Spleen (tissue), 13 donors: ENCODE data around the gene FBXO17. TPM values are rescaled to one million over a fixed set of nuclear protein-coding genes. Genes with fewer than 3 reads are reported as not detected.

Experiments
- DNase-seq: peaks from one replicate; pipeline ENCODE4 v3.0.0-alpha.2; 2020
- H3K27ac ChIP-seq, 8 donors: fragments of 200-600 bp; sonication (generic) in 7 of 8; 1 replicate in 4 of 8; 2 replicates in 4 of 8; pipeline versions ENCODE4 v1.5.0 to v1.8.0; 2016 to 2021; ENCODE audit warnings: inconsistent platforms in 4 of 8, mild to moderate bottlenecking in 4 of 8, moderate library complexity in 1 of 8
- H3K27me3 ChIP-seq, 7 donors: fragments of 200-600 bp; sonication (generic) in 6 of 7; replicated peaks in 1 of 7; 1 replicate in 4 of 7; 2 replicates in 3 of 7; pipeline versions ENCODE4 v1.5.0 to v1.8.0; 2016 to 2021; ENCODE audit warnings: inconsistent platforms in 3 of 7, mild to moderate bottlenecking in 1 of 7
- H3K36me3 ChIP-seq, 6 donors: fragments of 200-600 bp; sonication (generic) in 5 of 6; 1 replicate in 4 of 6; 2 replicates in 2 of 6; pipeline versions ENCODE4 v1.5.0 to v1.8.0; 2016 to 2021; ENCODE audit warnings: inconsistent platforms in 2 of 6
- H3K4me1 ChIP-seq, 6 donors: fragments of 200-600 bp; sonication (generic) in 5 of 6; 1 replicate in 3 of 6; 2 replicates in 3 of 6; pipeline versions ENCODE4 v1.5.0 to v1.8.0; 2016 to 2021; ENCODE audit warnings: inconsistent platforms in 3 of 6
- H3K4me3 ChIP-seq, 8 donors: fragments of 200-600 bp; sonication (generic) in 7 of 8; 1 replicate in 4 of 8; 2 replicates in 4 of 8; pipeline versions ENCODE4 v1.5.0 to v1.8.0; 2016 to 2021; ENCODE audit warnings: inconsistent platforms in 4 of 8, mild to moderate bottlenecking in 4 of 8, moderate library complexity in 2 of 8
- H3K9me3 ChIP-seq, 8 donors: fragments of 200-600 bp; sonication (generic) in 7 of 8; 1 replicate in 4 of 8; 2 replicates in 4 of 8; pipeline versions ENCODE4 v1.5.0 to v1.8.0; 2016 to 2021; ENCODE audit warnings: inconsistent platforms in 4 of 8
- CTCF ChIP-seq, 11 experiments: fragments of 200-600 bp in 7 of 11; fragments of 450-650 bp in 4 of 11; sonication (generic) in 4 of 11; IDR thresholded peaks in 8 of 11; conservative IDR thresholded peaks in 3 of 11; 1 replicate in 7 of 11; 2 replicates in 4 of 11; pipeline versions ENCODE4 v1.4.0 to v1.8.0; 2016 to 2021; ENCODE audit warnings: antibody characterized with exemption in 11 of 11, inconsistent platforms in 4 of 11, mild to moderate bottlenecking in 1 of 11
- POLR2A ChIP-seq, 3 donors: fragments of 450-650 bp; IDR thresholded peaks; one replicate each; pipeline ENCODE4 v1.5.1; 2017; ENCODE audit warnings: antibody characterized with exemption in 3 of 3, mild to moderate bottlenecking in 1 of 3
- POLR2AphosphoS5 ChIP-seq, 3 donors: sonication (generic); formaldehyde crosslinking; IDR thresholded peaks; one replicate each; pipeline ENCODE4 v1.5.1; 2017; ENCODE audit warnings: antibody characterized with exemption in 3 of 3
- WGBS, 5 donors: extraction: QIAGEN DNeasy Blood & Tissue Kit in 3 of 5; methylation state at CpG; one replicate each; pipeline versions ENCODE4 v1.1.5 to v1.1.7; 2013 to 2018; 5-methylcytosine and 5-hydroxymethylcytosine counted together
- intact Hi-C: fragments of 100-400 bp; cut with DNase I; formaldehyde crosslinking; loops from one replicate; pipeline ENCODE4 v1.15.0; 2023; ENCODE audit warnings: low total_unique reads
- long read RNA-seq, 2 donors: transcript quantifications; one replicate each; lab custom pipeline, GENCODE V29; 2026
- polyA plus RNA-seq, 3 donors: library from polyadenylated mRNA; stranded (reverse); fragments of 200-250 nt; gene quantifications; one replicate each; pipeline ENCODE4 v1.2.1, GENCODE V29; 2013
- total RNA-seq, 7 donors: library from RNA; depleted of rRNA in 3 of 7; stranded (reverse); fragments of >200 nt in 3 of 7; fragmentation: NEBNext Ultra II Directional in 4 of 7; extraction: Animal tissue kit (Norgen Biotek cat#: 25700) in 4 of 7; gene quantifications; one replicate each; pipeline versions ENCODE4 v1.1.0 to v1.2.1, GENCODE V29; 2016 to 2021
- donor health status: healthy with polysubstance abuse.
- donor health status: DM: no; HTN: no; CAD: no; lungs with moderate emphysema.
- donor health status: DM: no; HTN: no; CAD: no.
- donor health status: Bipolar disorder and iron deficiency.
- donor health status: healthy.
- donor health status: DM: no; HTN: no; CAD: no.
- donor health status: DM: yes; HTN: yes; CAD: no.

Gene FBXO17
- total RNA-seq = 1 to 10 TPM; 3.6 to 7.7 (median 5.0) TPM
- 1 to 10 TPM in 2 of 3 donors, under 1 TPM in 1; 0.91 to 2.6 (median 2.2) TPM for polyA plus RNA-seq
- long read RNA-seq, donor 1, transcript FBXO17-201 (6 exons, 2,386 nt) = major isoform, 13 of 18 reads
- long read RNA-seq, donor 1, partial matches to known transcripts = 0 of 18 reads
- long read RNA-seq, donor 1, other reads (novel, unspliced or antisense) = 0 of 18 reads
- long read RNA-seq, donor 2, partial matches to known transcripts = 0 of 6 reads
- long read RNA-seq, donor 2, other reads (novel, unspliced or antisense) = 0 of 6 reads

- intact Hi-C loops = no loop called here
- Histone ChIP-seq H3K9me3 (peaks cover 0 to 9% (median 5%) of the 10 kb centered on the region in 8 donors), H3K4me1 (peaks cover 0 to 17% (median 8%) of the 10 kb centered on the region in 6 donors), H3K27ac (peak within 1 kb of the TSS in 7 of 8 donors; percentile 24 to 74 (median 67)), H3K36me3 (no peaks in the 10 kb centered on the region), H3K27me3 (peaks cover 0 to 56% (median 18%) of the 10 kb centered on the region in 7 donors), H3K4me3 (peak within 1 kb of the TSS; percentile 15 to 64 (median 36))
- 9 to 31% (median 12%) methylated on average over 15 to 63 of the region's 63 CpGs for WGBS, 5 donors
- no peak for DNase-seq
- TF ChIP-seq POLR2AphosphoS5 (IDR thresholded peaks at IDR 0.05) (peak in 1 of 3 donors; percentile 29), CTCF (IDR thresholded peaks at IDR 0.05 in 8 of 11, conservative IDR thresholded peaks at IDR 0.05 in 3 of 11) (no peak)
Measured at GRCh38 chr19:38975214-38975860, at the start of gene FBXO17. Gene FBXO17 (minus strand): TSS chr19:38975742. CDS start chr19:38950319, 25,423 bp downstream.

GRCh38 chr19:39024875-39025641, 49.5 kb upstream of the FBXO17 start:
- Histone ChIP-seq H3K4me3 (no peak overlapping the region), H3K9me3 (peaks cover 0 to 8% (median 0%) of the 10 kb centered on the region in 8 donors), H3K4me1 (no peaks in the 10 kb centered on the region), H3K27ac (no peak overlapping the region), H3K36me3 (no peaks in the 10 kb centered on the region), H3K27me3 (peaks cover 0 to 72% (median 6%) of the 10 kb centered on the region in 7 donors)
- 87 to 95% (median 90%) methylated on average over 14 of the region's 14 CpGs for WGBS, 5 donors
- TF ChIP-seq POLR2AphosphoS5 (IDR thresholded peaks at IDR 0.05) (no peak), POLR2A (IDR thresholded peaks at IDR 0.05) (no peak), CTCF (IDR thresholded peaks at IDR 0.05 in 8 of 11, conservative IDR thresholded peaks at IDR 0.05 in 3 of 11) (no peak)
- no peak for DNase-seq
- intact Hi-C loops = no loop called here

GRCh38 chr19:39021063-39021462, 45.5 kb upstream of the FBXO17 start:
- Histone ChIP-seq H3K9me3 (peaks cover 0 to 9% (median 2%) of the 10 kb centered on the region in 8 donors), H3K4me1 (no peaks in the 10 kb centered on the region), H3K27me3 (peaks cover 0 to 40% (median 0%) of the 10 kb centered on the region in 7 donors), H3K27ac (no peak overlapping the region), H3K4me3 (no peak overlapping the region), H3K36me3 (no peaks in the 10 kb centered on the region)
- DNase-seq = no peak
- WGBS, 5 donors = 65 to 83% (median 70%) methylated on average over 4 of the region's 4 CpGs
- intact Hi-C loops = no loop called here
- TF ChIP-seq POLR2A (IDR thresholded peaks at IDR 0.05) (no peak), POLR2AphosphoS5 (IDR thresholded peaks at IDR 0.05) (no peak), CTCF (IDR thresholded peaks at IDR 0.05 in 8 of 11, conservative IDR thresholded peaks at IDR 0.05 in 3 of 11) (no peak)
